Activated B cell treated with CpG ODN at 0.5 μM for 24 hours (primary cell): Measurements from ENCODE around the gene GNG4. TPM values are rescaled to one million over a fixed set of nuclear protein-coding genes. Genes with fewer than 3 reads are reported as not detected.
"Not testable (repeated sequence)": the region's sequence is repeated elsewhere in the genome, so short reads cannot be mapped to it uniquely, and the experiment has no call there.

ENCODE experiments used
- ATAC-seq: fragments of 200-7000 bp; cut with Tn5 transposase; one replicate; pipeline ENCODE4 v1.10.0; 2021; ENCODE audit warnings: low read depth, mild to moderate bottlenecking, moderate library complexity
- CTCF ChIA-PET: fragments of 350-600 bp; sonication (Branson Sonifier 250); formaldehyde crosslinking; loops from one replicate; lab custom pipeline; 2021; ENCODE audit warnings: antibody characterized with exemption; lab: Charles Lee
- POLR2A ChIA-PET: fragments of 350-600 bp; sonication (Branson Sonifier 250); formaldehyde crosslinking; loops from one replicate; lab custom pipeline; 2021; ENCODE audit warnings: antibody characterized with exemption; lab: Charles Lee
- DNase-seq: peaks from one replicate; pipeline ENCODE4 v3.0.0; 2022
- H3K27ac Mint-ChIP-seq: one replicate; pipeline ENCODE4 v1.8.0; 2020; ENCODE audit warnings: mixed read lengths
- H3K27me3 Mint-ChIP-seq: one replicate; pipeline ENCODE4 v1.8.0; 2021; ENCODE audit warnings: mixed read lengths
- H3K36me3 Mint-ChIP-seq: one replicate; pipeline ENCODE4 v1.8.0; 2021; ENCODE audit warnings: low read depth, mixed read lengths
- H3K4me1 Mint-ChIP-seq: one replicate; pipeline ENCODE4 v1.8.0; 2021; ENCODE audit warnings: mixed read lengths
- H3K4me3 Mint-ChIP-seq: one replicate; pipeline ENCODE4 v1.8.0; 2020; ENCODE audit warnings: mild to moderate bottlenecking, mixed read lengths
- H3K9me3 Mint-ChIP-seq: one replicate; pipeline ENCODE4 v1.8.0; 2020; ENCODE audit warnings: mixed read lengths
- CTCF ChIP-seq: fragments of 200-600 bp; IDR thresholded peaks from one replicate; pipeline ENCODE4 v1.8.0; 2022; ENCODE audit warnings: antibody characterized with exemption, mild to moderate bottlenecking
- intact Hi-C: fragments of 100-400 bp; cut with micrococcal nuclease; formaldehyde crosslinking; loops from one replicate; pipeline ENCODE4 v1.15.1; 2024
- total RNA-seq: library from RNA; stranded (reverse); gene quantifications from 2 replicates; pipeline ENCODE4 v1.2.3, GENCODE V29; 2022

GNG4 gene
- total RNA-seq, 1 donor from 2014 or later: 2.2 TPM

DNA sequence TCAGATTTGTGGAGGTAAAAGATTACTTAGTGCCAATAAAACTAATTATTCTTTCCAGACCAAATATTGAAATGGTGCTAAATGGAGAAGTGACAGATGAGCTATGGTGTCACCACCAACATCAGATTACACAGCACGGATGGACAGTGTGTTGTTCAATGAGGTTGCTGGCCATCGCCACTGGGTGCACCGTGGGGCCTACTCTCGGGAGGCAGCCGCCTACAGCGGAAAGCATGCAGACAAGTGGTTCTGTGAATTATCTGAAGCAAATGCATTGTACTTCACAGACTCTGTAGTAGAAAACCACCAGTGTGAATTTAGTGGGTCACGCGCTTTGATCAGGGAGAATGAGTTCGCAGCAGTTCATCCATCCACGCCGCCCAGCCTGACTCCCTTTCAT, 42.3 kb downstream of the GNG4 start:
- Mint-ChIP-seq H3K36me3 (no peaks in the 10 kb centered on the region), H3K27ac (no peak overlapping the region), H3K4me3 (no peak overlapping the region), H3K9me3 (no peaks in the 10 kb centered on the region), H3K27me3 (no peaks in the 10 kb centered on the region), H3K4me1 (no peaks in the 10 kb centered on the region)
- intact Hi-C loops: no loop called here
- ChIA-PET POLR2A (no interaction called here), CTCF (no interaction called here)
- ATAC-seq (no peak), DNase-seq (no peak)
- no peak for TF ChIP-seq CTCF

GRCh38 chr1:235601104-235601503, 48.5 kb downstream of the GNG4 start:
- DNase-seq: no peak
- Mint-ChIP-seq H3K4me1 (no peaks in the 10 kb centered on the region), H3K4me3 (no peak overlapping the region), H3K36me3 (no peaks in the 10 kb centered on the region), H3K27me3 (no peaks in the 10 kb centered on the region), H3K27ac (no peak overlapping the region), H3K9me3 (no peaks in the 10 kb centered on the region)
- ATAC-seq: no peak
- intact Hi-C loops: no loop called here
- ChIA-PET CTCF (interaction anchor here (1.0 to 1.4 kb wide), 2 partner anchors 11 to 87 kb away, joined by 4 to 5 read pairs; no protein-coding TSS in a partner anchor), POLR2A (no interaction called here)
- no peak for TF ChIP-seq CTCF

GRCh38 chr1:235599536-235599935, 50.0 kb downstream of the GNG4 start:
- no peaks in the 10 kb centered on the region for H3K4me1 Mint-ChIP-seq
- H3K9me3 Mint-ChIP-seq: no peaks in the 10 kb centered on the region
- no peaks in the 10 kb centered on the region for H3K27me3 Mint-ChIP-seq
- POLR2A ChIA-PET: no interaction called here
- CTCF ChIA-PET: no interaction called here
- DNase-seq (no peak), ATAC-seq (no peak)
- H3K36me3 Mint-ChIP-seq: no peaks in the 10 kb centered on the region
- H3K27ac Mint-ChIP-seq: no peak overlapping the region
- H3K4me3 Mint-ChIP-seq: no peak overlapping the region
- intact Hi-C loops: no loop called here
- no peak for TF ChIP-seq CTCF

- Mint-ChIP-seq H3K4me3 (no peak overlapping the region), H3K4me1 (no peaks in the 10 kb centered on the region), H3K27me3 (peaks cover 8% of the 10 kb centered on the region), H3K36me3 (no peaks in the 10 kb centered on the region), H3K27ac (no peak overlapping the region), H3K9me3 (no peaks in the 10 kb centered on the region)
- no peak for DNase-seq
- no peak for TF ChIP-seq CTCF
- intact Hi-C loops: no loop called here
- CTCF ChIA-PET: no interaction called here
- POLR2A ChIA-PET: no interaction called here
- no peak for ATAC-seq
Observed at GRCh38 chr1:235597867-235598553, 51.6 kb downstream of the GNG4 start.

- H3K9me3 Mint-ChIP-seq: no peaks in the 10 kb centered on the region
- ChIA-PET CTCF (no interaction called here), POLR2A (no interaction called here)
- no peaks in the 10 kb centered on the region for H3K4me1 Mint-ChIP-seq
- no peak for TF ChIP-seq CTCF
- DNase-seq (no peak), ATAC-seq (no peak)
- H3K27me3 Mint-ChIP-seq: peaks cover 13% of the 10 kb centered on the region
- no peak overlapping the region for H3K4me3 Mint-ChIP-seq
- no peak overlapping the region for H3K27ac Mint-ChIP-seq
- intact Hi-C loops: no loop called here
- no peaks in the 10 kb centered on the region for H3K36me3 Mint-ChIP-seq
Observed at GRCh38 chr1:235595079-235595478, 54.5 kb downstream of the GNG4 start.

GRCh38 chr1:235594281-235594895, 55.2 kb downstream of the GNG4 start:
- H3K4me3 Mint-ChIP-seq, H3K9me3 Mint-ChIP-seq, DNase-seq, H3K4me1 Mint-ChIP-seq, ATAC-seq, CTCF ChIA-PET, H3K27ac Mint-ChIP-seq, H3K36me3 Mint-ChIP-seq, intact Hi-C loops: not testable (repeated sequence)
- POLR2A ChIA-PET: interaction anchor here (0.6 kb wide), 1 partner anchor 202 kb away, joined by 3 read pairs; no protein-coding TSS in a partner anchor
- H3K27me3 Mint-ChIP-seq: peaks cover 13% of the 10 kb centered on the region
